B cell (primary cell): Measurements from ENCODE around the gene PADI4.

ENCODE experiments used
- EZH2 ChIP-seq: IDR thresholded peaks from 2 replicates; pipeline ENCODE4 v1.6.1; 2012; ENCODE audit warnings: borderline replicate concordance, low read depth, mild to moderate bottlenecking, moderate library complexity, low read length; ENCODE audit not compliant: insufficient read depth, poor library complexity, severe bottlenecking
- TF ChIP-seq, protein P1 (sequence below): fragments of 200-600 bp; IDR thresholded peaks from one replicate; pipeline ENCODE4 v1.8.0; 2022; ENCODE audit warnings: antibody characterized with exemption, mild to moderate bottlenecking

DNA sequence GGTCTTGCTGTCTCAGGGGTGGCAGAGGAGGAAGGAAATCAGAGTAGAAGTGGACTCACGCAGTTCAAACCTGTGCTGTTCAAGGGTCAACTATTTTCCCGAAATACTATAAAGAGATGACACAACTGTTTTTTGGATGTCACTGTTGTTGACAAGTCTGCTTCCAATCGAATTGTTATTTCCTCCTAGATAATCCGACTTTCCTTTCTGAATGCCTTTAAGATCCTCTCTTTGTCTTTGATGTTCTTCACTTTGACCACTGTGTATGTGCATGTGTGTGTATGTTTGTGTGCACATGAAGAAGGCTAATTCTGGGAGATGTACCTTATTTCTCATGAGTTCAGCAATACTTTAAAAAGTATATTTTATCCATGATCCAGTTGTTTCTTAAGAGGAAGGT, 21.6 kb downstream of the PADI4 start:
- TF ChIP-seq, protein P1, sequence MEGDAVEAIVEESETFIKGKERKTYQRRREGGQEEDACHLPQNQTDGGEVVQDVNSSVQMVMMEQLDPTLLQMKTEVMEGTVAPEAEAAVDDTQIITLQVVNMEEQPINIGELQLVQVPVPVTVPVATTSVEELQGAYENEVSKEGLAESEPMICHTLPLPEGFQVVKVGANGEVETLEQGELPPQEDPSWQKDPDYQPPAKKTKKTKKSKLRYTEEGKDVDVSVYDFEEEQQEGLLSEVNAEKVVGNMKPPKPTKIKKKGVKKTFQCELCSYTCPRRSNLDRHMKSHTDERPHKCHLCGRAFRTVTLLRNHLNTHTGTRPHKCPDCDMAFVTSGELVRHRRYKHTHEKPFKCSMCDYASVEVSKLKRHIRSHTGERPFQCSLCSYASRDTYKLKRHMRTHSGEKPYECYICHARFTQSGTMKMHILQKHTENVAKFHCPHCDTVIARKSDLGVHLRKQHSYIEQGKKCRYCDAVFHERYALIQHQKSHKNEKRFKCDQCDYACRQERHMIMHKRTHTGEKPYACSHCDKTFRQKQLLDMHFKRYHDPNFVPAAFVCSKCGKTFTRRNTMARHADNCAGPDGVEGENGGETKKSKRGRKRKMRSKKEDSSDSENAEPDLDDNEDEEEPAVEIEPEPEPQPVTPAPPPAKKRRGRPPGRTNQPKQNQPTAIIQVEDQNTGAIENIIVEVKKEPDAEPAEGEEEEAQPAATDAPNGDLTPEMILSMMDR: no peak
- no peak for TF ChIP-seq EZH2
